Hepatocyte (in vitro differentiated cells): ENCODE results near the gene MGMT. TPM values are rescaled to one million over a fixed set of nuclear protein-coding genes. Genes with fewer than 3 reads are reported as not detected.

Source experiments
- DNase-seq: peaks from one replicate; pipeline ENCODE4 v3.0.0-alpha.2; 2016; ENCODE audit warnings: low spot score
- H2AFZ ChIP-seq: fragments of 200-600 bp; sonication (generic); 2 replicates; pipeline ENCODE4 v1.6.0; 2016; ENCODE audit warnings: antibody characterized with exemption, mild to moderate bottlenecking
- H3K27ac ChIP-seq: fragments of 200-600 bp; sonication (generic); 2 replicates; pipeline ENCODE4 v1.5.1; 2016; ENCODE audit warnings: mild to moderate bottlenecking
- H3K27me3 ChIP-seq: fragments of 200-600 bp; sonication (generic); 2 replicates; pipeline ENCODE4 v1.6.1; 2016
- H3K36me3 ChIP-seq: fragments of 200-600 bp; sonication (generic); replicated peaks from 2 replicates; pipeline ENCODE4 v1.5.1; 2016; ENCODE audit warnings: low read depth; ENCODE audit not compliant: insufficient read depth
- H3K4me1 ChIP-seq: fragments of 200-600 bp; sonication (generic); 2 replicates; pipeline ENCODE4 v1.5.1; 2016; ENCODE audit warnings: mild to moderate bottlenecking, moderate library complexity; ENCODE audit not compliant: insufficient read depth
- H3K4me2 ChIP-seq: fragments of 200-600 bp; sonication (generic); 2 replicates; pipeline ENCODE4 v1.6.0; 2016
- H3K4me3 ChIP-seq: fragments of 200-600 bp; sonication (generic); 2 replicates; pipeline ENCODE4 v1.5.1; 2016; ENCODE audit warnings: mild to moderate bottlenecking
- H3K79me2 ChIP-seq: fragments of 200-600 bp; sonication (generic); 2 replicates; pipeline ENCODE4 v1.6.0; 2017; ENCODE audit warnings: mild to moderate bottlenecking
- H3K9me2 ChIP-seq: fragments of 200-600 bp; sonication (generic); replicated peaks from 2 replicates; pipeline ENCODE4 v1.6.0; 2017; ENCODE audit warnings: mild to moderate bottlenecking; ENCODE audit not compliant: insufficient read depth
- H3K9me3 ChIP-seq: fragments of 200-600 bp; sonication (generic); 2 replicates; pipeline ENCODE4 v1.5.1; 2016; ENCODE audit warnings: low read depth, mild to moderate bottlenecking
- H4K20me1 ChIP-seq: fragments of 200-600 bp; sonication (generic); 2 replicates; pipeline ENCODE4 v1.6.0; 2016; ENCODE audit warnings: mild to moderate bottlenecking; ENCODE audit not compliant: insufficient read depth, poor library complexity, severe bottlenecking
- EZH2 ChIP-seq: fragments of 200-600 bp; sonication (generic); IDR thresholded peaks from 2 replicates; pipeline ENCODE4 v1.6.1; 2016; ENCODE audit warnings: antibody characterized with exemption, mild to moderate bottlenecking, borderline replicate concordance
- EZH2phosphoT487 ChIP-seq: fragments of 200-600 bp; sonication (generic); IDR thresholded peaks from one replicate; pipeline ENCODE4 v1.6.1; 2018; ENCODE audit warnings: antibody characterized with exemption, mild to moderate bottlenecking, low read depth, moderate library complexity; ENCODE audit not compliant: unreplicated experiment, severe bottlenecking
- WGBS: methylation state at CpG from one replicate; pipeline ENCODE4 v1.1.6; 2016; ENCODE audit warnings: low lambda C conversion rate; ENCODE audit errors: missing lambda C conversion rate; 5-methylcytosine and 5-hydroxymethylcytosine counted together
- polyA plus RNA-seq: library from polyadenylated mRNA; unstranded; fragments of >200 nt; fragmentation: Nextera tagmentation; extraction: Ambion mirVana; gene quantifications from 2 replicates; pipeline ENCODE4 v1.2.1, GENCODE V29; 2016
- total RNA-seq: library from RNA; depleted of rRNA; stranded (reverse); fragments of >200 nt; gene quantifications from 2 replicates; pipeline ENCODE4 v1.2.3, GENCODE V29; 2014
- TF ChIP-seq, protein P1 (sequence below): fragments of 200-600 bp; sonication (generic); IDR thresholded peaks from 2 replicates; pipeline ENCODE4 v1.5.1; 2016; ENCODE audit warnings: antibody characterized with exemption, mild to moderate bottlenecking; ENCODE audit not compliant: poor library complexity

Gene MGMT
- total and polyA plus RNA-seq, 2 experiments from 2014 or later = 41.5 to 41.9 TPM

- no peaks in the 10 kb centered on the region for H3K27me3 ChIP-seq
- TF ChIP-seq EZH2phosphoT487 = no peak
- no peak for TF ChIP-seq EZH2
- TF ChIP-seq, protein P1, sequence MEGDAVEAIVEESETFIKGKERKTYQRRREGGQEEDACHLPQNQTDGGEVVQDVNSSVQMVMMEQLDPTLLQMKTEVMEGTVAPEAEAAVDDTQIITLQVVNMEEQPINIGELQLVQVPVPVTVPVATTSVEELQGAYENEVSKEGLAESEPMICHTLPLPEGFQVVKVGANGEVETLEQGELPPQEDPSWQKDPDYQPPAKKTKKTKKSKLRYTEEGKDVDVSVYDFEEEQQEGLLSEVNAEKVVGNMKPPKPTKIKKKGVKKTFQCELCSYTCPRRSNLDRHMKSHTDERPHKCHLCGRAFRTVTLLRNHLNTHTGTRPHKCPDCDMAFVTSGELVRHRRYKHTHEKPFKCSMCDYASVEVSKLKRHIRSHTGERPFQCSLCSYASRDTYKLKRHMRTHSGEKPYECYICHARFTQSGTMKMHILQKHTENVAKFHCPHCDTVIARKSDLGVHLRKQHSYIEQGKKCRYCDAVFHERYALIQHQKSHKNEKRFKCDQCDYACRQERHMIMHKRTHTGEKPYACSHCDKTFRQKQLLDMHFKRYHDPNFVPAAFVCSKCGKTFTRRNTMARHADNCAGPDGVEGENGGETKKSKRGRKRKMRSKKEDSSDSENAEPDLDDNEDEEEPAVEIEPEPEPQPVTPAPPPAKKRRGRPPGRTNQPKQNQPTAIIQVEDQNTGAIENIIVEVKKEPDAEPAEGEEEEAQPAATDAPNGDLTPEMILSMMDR = no peak
- no peak overlapping the region for H3K27ac ChIP-seq
- H3K79me2 ChIP-seq = no peaks in the 10 kb centered on the region
- no peak for DNase-seq
- no peaks in the 10 kb centered on the region for H3K36me3 ChIP-seq
- H3K9me3 ChIP-seq = no peaks in the 10 kb centered on the region
- no peak overlapping the region for H3K4me3 ChIP-seq
- no peak overlapping the region for H3K4me2 ChIP-seq
- H3K4me1 ChIP-seq = no peaks in the 10 kb centered on the region
- no peaks in the 10 kb centered on the region for H3K9me2 ChIP-seq
- no peak overlapping the region for H2AFZ ChIP-seq
- H4K20me1 ChIP-seq = no peaks in the 10 kb centered on the region
- 76% methylated on average over 2 of the region's 2 CpGs for WGBS
These were observed 288.1 kb downstream of the MGMT start for GRCh38 chr10:129755158-129755591.

DNA sequence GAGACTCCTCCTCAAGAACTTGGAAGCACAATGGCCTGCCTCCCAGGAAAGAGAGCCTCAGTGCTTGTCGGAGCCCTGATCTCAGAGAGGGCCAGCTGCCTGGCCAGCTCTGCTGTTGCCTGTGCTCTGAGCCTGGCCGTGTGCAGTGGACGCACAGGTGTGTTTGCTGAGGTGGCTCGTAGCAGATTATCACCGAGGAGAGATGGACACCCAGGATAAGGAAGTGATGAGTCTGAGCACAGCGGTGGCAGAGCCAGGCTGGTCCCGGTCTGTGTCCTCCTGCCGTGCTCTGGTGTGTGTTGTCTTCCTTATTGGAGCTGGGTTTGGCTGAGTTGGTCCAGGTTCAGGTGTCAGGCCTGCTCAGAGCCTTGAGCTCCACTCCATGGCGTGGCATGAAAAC lies 288.6 kb downstream of the MGMT start:
- no peak for TF ChIP-seq EZH2
- TF ChIP-seq, protein P1 = no peak
- no peak for TF ChIP-seq EZH2phosphoT487
- no peaks in the 10 kb centered on the region for H3K36me3 ChIP-seq
- no peaks in the 10 kb centered on the region for H3K9me3 ChIP-seq
- H2AFZ ChIP-seq = no peak overlapping the region
- H3K79me2 ChIP-seq = no peaks in the 10 kb centered on the region
- H3K4me1 ChIP-seq = no peaks in the 10 kb centered on the region
- no peak overlapping the region for H3K27ac ChIP-seq
- no peaks in the 10 kb centered on the region for H3K9me2 ChIP-seq
- 94% methylated on average over 9 of the region's 9 CpGs for WGBS
- H4K20me1 ChIP-seq = no peaks in the 10 kb centered on the region
- H3K4me2 ChIP-seq = no peak overlapping the region
- no peaks in the 10 kb centered on the region for H3K27me3 ChIP-seq
- no peak overlapping the region for H3K4me3 ChIP-seq
- DNase-seq = no peak

DNA sequence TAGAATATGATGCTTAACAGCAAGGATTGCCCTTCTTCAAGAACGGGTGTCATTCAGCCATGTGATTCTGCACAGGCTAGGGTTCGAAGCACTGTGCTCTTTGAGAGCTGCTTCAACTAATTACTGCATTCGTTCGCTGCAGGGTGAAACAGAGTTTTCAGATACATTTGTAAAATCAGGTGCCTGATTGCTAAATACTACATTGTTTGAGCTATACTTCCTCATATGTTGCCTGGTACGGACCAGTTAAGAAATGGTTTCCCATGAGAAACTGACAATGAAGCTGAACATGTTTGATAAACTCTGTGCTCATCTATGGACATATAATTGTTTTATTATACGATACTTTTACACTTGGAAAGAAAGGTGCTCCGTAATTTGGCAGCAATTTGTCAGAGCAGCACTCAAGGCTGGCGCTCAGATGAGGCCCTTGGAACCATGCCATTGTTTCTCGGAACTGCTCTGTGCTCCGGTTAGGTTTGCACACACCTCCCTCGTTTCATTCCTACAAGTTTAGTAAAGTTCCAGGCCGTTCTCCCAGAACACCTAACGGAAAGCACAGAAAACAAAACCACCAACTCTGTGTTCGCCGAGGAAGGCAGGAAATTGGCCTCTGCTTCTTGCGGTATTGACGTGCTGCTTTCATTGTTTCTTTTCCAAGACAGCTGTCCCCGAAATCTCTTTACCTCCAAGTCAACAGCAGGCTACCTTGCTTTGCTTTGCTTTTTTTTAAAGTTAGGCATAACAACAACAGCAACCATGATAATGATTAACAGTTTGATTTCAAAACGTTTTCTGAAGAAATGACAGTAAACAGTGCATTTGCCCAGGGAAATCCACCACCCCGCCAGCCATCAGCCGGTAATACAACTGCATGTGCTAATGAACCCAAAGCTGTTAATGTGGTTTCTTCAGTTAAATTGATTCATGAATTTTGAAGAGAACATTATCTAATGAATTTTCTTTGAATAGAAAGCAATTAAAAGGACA lies 290.2 kb downstream of the MGMT start:
- Histone ChIP-seq H4K20me1 (no peaks in the 10 kb centered on the region), H3K27ac (no peak overlapping the region), H3K27me3 (no peaks in the 10 kb centered on the region), H3K79me2 (no peaks in the 10 kb centered on the region), H3K4me1 (no peaks in the 10 kb centered on the region), H2AFZ (no peak overlapping the region), H3K36me3 (no peaks in the 10 kb centered on the region), H3K9me2 (no peaks in the 10 kb centered on the region), H3K4me2 (no peak overlapping the region), H3K9me3 (no peaks in the 10 kb centered on the region), H3K4me3 (no peak overlapping the region)
- 80% methylated on average over 21 of the region's 21 CpGs for WGBS
- TF ChIP-seq EZH2phosphoT487 = no peak
- TF ChIP-seq, protein P1 = no peak
- no peak for TF ChIP-seq EZH2
- DNase-seq = no peak
